Pancreas (tissue), 10 donors: ENCODE measurements around the gene USP19. TPM values are rescaled to one million over a fixed set of nuclear protein-coding genes. Genes with fewer than 3 reads are reported as not detected.

Experiments
- ATAC-seq, 4 donors: fragments of 200-7000 bp; cut with Tn5 transposase; one replicate each; pipeline versions ENCODE4 v1.8.0 to v1.9.1; 2020; ENCODE audit warnings: mild to moderate bottlenecking in 4 of 4, moderate library complexity in 4 of 4
- DNase-seq, 6 donors: peaks; one replicate each; pipeline ENCODE4 v3.0.0-alpha.2; 2020
- FAIRE-seq: peaks from 2 replicates; lab custom pipeline; 2012; peaks lifted over from hg19 to GRCh38; lab: Jason Lieb, UNC
- H3K27ac ChIP-seq, 4 donors: fragments of 200-600 bp; sonication (generic); 1 replicate in 3 of 4; 2 replicates in 1 of 4; pipeline versions ENCODE4 v1.5.0 to v1.8.0; 2020
- H3K27me3 ChIP-seq, 4 donors: fragments of 200-600 bp; one replicate each; pipeline ENCODE4 v1.8.0; 2021
- H3K36me3 ChIP-seq, 3 donors: fragments of 200-600 bp; sonication (generic) in 1 of 3; one replicate each; pipeline versions ENCODE4 v1.5.0 to v1.8.0; 2020 to 2021
- H3K4me1 ChIP-seq, 3 donors: fragments of 200-600 bp; one replicate each; pipeline ENCODE4 v1.8.0; 2021
- H3K4me3 ChIP-seq, 4 donors: fragments of 200-600 bp; sonication (generic) in 2 of 4; one replicate each; pipeline versions ENCODE4 v1.5.0 to v1.8.0; 2020 to 2021
- H3K9me3 ChIP-seq, 4 donors: fragments of 200-600 bp; one replicate each; pipeline ENCODE4 v1.8.0; 2021
- WGBS, 2 donors: extraction: QIAGEN DNeasy Blood & Tissue Kit; methylation state at CpG; one replicate each; pipeline ENCODE4 v1.1.7; 2013; 5-methylcytosine and 5-hydroxymethylcytosine counted together
- intact Hi-C, 3 donors: fragments of 100-400 bp; cut with DNase I; formaldehyde crosslinking; loops; one replicate each; pipeline versions ENCODE4 v1.11.1 to v1.14.2; 2022
- polyA plus RNA-seq, 2 donors: library from polyadenylated mRNA; stranded (reverse); fragments of 200-250 nt; gene quantifications; one replicate each; pipeline ENCODE4 v1.2.3, GENCODE V29; 2013
- total RNA-seq, 6 donors: library from RNA; stranded (reverse); fragmentation: NEBNext Ultra II Directional in 4 of 6; extraction: Animal tissue kit (Norgen Biotek cat#: 25700) in 4 of 6; gene quantifications; one replicate each; pipeline versions ENCODE4 v1.2.1 to v1.2.4, GENCODE V29; 2021 to 2023
- TF ChIP-seq, protein P1 (sequence below), 4 donors: fragments of 200-600 bp; sonication (generic) in 3 of 4; IDR thresholded peaks; one replicate each; pipeline versions ENCODE4 v1.5.0 to v1.8.0; 2021; ENCODE audit warnings: antibody characterized with exemption in 4 of 4
- donor health status: healthy with polysubstance abuse.
- donor health status: DM: no; HTN: no; CAD: no; lungs with moderate emphysema.
- donor health status: DM: no; HTN: no; CAD: no.
- donor health status: control.
- donor health status: control.
- donor health status: Bipolar disorder and iron deficiency.
- donor health status: DM: yes; HTN: yes; CAD: no.
- donor health status: DM: no; HTN: no; CAD: no.
- donor health status: DM: no; HTN: no; CAD: no.
- donor health status: DM: yes; HTN: yes; CAD: no.

USP19 gene
- total and polyA plus RNA-seq, 8 donors = 20.7 to 44.2 (median 25.8) TPM

DNA sequence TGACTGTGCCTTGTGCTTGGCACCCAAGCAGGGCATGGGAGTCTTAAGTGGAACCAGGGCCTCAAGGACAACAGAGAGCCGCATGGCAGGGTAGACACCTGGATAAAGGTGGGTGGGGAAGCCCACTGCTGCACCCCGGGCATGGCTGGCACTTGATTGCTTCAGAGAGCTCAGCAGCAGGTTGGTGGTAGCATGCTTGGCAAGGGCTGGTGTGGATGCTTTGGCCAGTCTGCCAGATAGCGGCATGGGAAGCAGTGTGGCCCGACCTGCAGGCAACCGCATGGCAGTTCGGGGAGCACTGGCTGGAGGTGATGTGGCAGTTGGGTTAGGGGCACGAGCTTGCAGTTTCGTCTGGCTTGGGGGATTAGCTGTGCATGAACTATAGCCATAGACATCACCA, 43.0 kb upstream of the USP19 start:
- intact Hi-C loops = no loop called here
- H3K36me3 ChIP-seq = peaks cover 0 to 9% (median 0%) of the 10 kb centered on the region in 3 donors
- H3K9me3 ChIP-seq = no peaks in the 10 kb centered on the region
- no peak overlapping the region for H3K27ac ChIP-seq
- TF ChIP-seq, protein P1, sequence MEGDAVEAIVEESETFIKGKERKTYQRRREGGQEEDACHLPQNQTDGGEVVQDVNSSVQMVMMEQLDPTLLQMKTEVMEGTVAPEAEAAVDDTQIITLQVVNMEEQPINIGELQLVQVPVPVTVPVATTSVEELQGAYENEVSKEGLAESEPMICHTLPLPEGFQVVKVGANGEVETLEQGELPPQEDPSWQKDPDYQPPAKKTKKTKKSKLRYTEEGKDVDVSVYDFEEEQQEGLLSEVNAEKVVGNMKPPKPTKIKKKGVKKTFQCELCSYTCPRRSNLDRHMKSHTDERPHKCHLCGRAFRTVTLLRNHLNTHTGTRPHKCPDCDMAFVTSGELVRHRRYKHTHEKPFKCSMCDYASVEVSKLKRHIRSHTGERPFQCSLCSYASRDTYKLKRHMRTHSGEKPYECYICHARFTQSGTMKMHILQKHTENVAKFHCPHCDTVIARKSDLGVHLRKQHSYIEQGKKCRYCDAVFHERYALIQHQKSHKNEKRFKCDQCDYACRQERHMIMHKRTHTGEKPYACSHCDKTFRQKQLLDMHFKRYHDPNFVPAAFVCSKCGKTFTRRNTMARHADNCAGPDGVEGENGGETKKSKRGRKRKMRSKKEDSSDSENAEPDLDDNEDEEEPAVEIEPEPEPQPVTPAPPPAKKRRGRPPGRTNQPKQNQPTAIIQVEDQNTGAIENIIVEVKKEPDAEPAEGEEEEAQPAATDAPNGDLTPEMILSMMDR (IDR thresholded peaks at IDR 0.05) = no peak
- FAIRE-seq (no peak), DNase-seq (no peak), ATAC-seq (no peak)
- no peak overlapping the region for H3K4me3 ChIP-seq
- peaks cover 0 to 7% (median 0%) of the 10 kb centered on the region in 3 donors for H3K4me1 ChIP-seq
- H3K27me3 ChIP-seq = no peaks in the 10 kb centered on the region
- 91 to 94% methylated on average over 8 of the region's 8 CpGs for WGBS, 2 donors

DNA sequence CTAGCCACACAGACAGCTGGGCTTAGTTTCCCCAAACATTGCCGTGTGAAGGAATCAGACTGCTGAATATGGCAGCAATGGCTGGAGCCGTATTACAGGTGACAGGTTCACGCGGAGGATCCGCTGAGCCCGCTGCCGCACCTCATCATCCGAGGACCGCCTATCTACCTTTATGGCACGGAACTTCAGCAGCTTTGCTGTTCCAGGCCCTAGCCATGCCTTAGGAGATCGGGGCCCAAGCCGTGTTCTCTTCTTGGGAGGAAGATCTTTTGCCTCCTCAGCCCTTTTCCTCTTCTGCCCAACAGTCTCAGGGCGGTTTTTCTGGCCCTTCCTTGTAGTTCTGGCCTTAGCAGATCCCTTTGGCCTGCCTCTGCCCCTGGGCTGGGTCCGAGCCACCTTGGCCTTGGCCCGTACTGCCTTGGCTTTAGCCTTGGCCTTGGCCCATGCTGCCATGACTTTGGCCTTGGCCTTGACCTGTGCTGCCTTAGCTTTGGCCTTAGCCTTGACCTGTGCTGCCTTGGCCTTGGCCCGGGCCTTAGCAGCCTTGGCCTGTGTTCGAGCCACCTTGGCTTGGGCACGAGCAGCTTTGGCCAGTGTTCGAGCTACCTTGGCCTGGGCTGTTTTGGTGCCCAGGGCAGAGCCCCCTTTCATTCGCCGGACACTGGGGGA, 42.3 kb upstream of the USP19 start:
- DNase-seq = no peak
- TF ChIP-seq, protein P1 (IDR thresholded peaks at IDR 0.05) = no peak
- Histone ChIP-seq H3K27ac (no peak overlapping the region), H3K4me1 (peaks cover 0 to 7% (median 0%) of the 10 kb centered on the region in 3 donors), H3K9me3 (no peaks in the 10 kb centered on the region), H3K27me3 (no peaks in the 10 kb centered on the region), H3K4me3 (no peak overlapping the region), H3K36me3 (peaks cover 0 to 9% (median 0%) of the 10 kb centered on the region in 3 donors)
- intact Hi-C loops = no loop called here
- ATAC-seq = no peak
- 91 to 96% methylated on average over 21 of the region's 21 CpGs for WGBS, 2 donors
- FAIRE-seq = no peak

DNA sequence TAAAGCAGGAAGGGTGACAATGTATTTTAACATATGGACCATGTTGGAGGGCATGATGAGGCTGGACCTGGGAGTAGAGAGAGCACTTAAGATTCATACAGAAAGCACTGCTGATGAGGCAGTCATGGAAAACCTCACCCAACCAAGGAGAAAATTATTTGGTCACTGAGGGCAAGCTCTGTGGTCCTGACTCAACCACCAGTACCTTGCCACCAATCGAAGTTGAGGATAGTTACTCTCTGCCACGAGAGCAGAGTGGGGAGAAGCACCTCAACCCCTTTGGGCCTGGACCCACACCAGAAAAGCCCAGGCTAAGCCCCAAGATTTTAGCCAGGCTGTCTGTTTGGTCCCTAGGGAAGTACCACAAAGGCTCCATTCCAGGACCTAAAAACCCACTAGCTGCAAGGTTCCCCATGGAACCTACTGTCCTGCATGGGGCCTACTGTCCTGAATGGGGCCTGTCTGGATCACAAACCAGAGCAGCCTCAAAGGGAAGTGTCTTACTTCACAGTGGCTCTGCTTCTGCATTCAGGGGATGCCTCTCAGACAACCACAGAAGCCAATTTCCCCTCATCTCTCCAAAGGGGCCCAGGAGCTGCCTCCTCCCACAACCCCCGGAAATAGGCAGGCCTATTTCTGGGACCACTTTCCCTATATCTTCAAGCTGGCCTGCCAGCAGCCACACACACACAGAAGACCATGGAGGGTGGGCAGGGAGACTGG, 41.3 kb upstream of the USP19 start:
- DNase-seq (no peak), FAIRE-seq (no peak), ATAC-seq (no peak)
- Histone ChIP-seq H3K27me3 (no peaks in the 10 kb centered on the region), H3K9me3 (no peaks in the 10 kb centered on the region), H3K36me3 (peaks cover 0 to 9% (median 0%) of the 10 kb centered on the region in 3 donors), H3K27ac (no peak overlapping the region), H3K4me1 (peaks cover 0 to 7% (median 0%) of the 10 kb centered on the region in 3 donors), H3K4me3 (no peak overlapping the region)
- WGBS, 2 donors = 87 to 90% methylated on average over 3 of the region's 3 CpGs
- intact Hi-C loops = no loop called here
- TF ChIP-seq, protein P1 (IDR thresholded peaks at IDR 0.05) = no peak

GRCh38 chr3:49161197-49161596, 40.6 kb upstream of the USP19 start:
- Histone ChIP-seq H3K4me3 (no peak overlapping the region), H3K9me3 (no peaks in the 10 kb centered on the region), H3K27ac (no peak overlapping the region), H3K4me1 (peaks cover 0 to 7% (median 0%) of the 10 kb centered on the region in 3 donors), H3K27me3 (no peaks in the 10 kb centered on the region), H3K36me3 (peaks cover 0 to 9% (median 0%) of the 10 kb centered on the region in 3 donors)
- no peak for ATAC-seq
- WGBS, 2 donors = 92 to 95% methylated on average over 2 of the region's 2 CpGs
- TF ChIP-seq, protein P1 (IDR thresholded peaks at IDR 0.05) = no peak
- DNase-seq = no peak
- FAIRE-seq = no peak
- intact Hi-C loops = no loop called here
